Liver (tissue), 3 donors: ENCODE measurements around the gene FAM227B.

Experiments used
- CTCF ChIP-seq: fragments of 150-350 bp; IDR thresholded peaks from 2 replicates; pipeline ENCODE4 v1.5.1; 2017; ENCODE audit warnings: improper control_type of control experiment, low read depth, low read length; ENCODE audit not compliant: missing input control
- GABPA ChIP-seq, 2 donors: IDR thresholded peaks in 1 of 2; conservative IDR thresholded peaks in 1 of 2; 2 replicates each; pipeline ENCODE4 v1.6.1; 2016; ENCODE audit warnings: antibody characterized with exemption in 2 of 2, mild to moderate bottlenecking in 1 of 2, moderate library complexity in 1 of 2
- JUND ChIP-seq, 2 donors: IDR thresholded peaks; 2 replicates each; pipeline ENCODE4 v1.6.1; 2016; ENCODE audit warnings: antibody characterized with exemption in 2 of 2
- MAX ChIP-seq: IDR thresholded peaks from 2 replicates; pipeline ENCODE4 v1.6.1; 2016; ENCODE audit warnings: antibody characterized with exemption
- RAD21 ChIP-seq, 2 donors: IDR thresholded peaks; 2 replicates each; pipeline ENCODE4 v1.6.1; 2016; ENCODE audit warnings: antibody characterized with exemption in 2 of 2, mild to moderate bottlenecking in 2 of 2
- REST ChIP-seq: IDR thresholded peaks from 2 replicates; pipeline ENCODE4 v1.6.1; 2016; ENCODE audit warnings: antibody characterized with exemption, mild to moderate bottlenecking
- RXRA ChIP-seq, 2 donors: IDR thresholded peaks; 2 replicates each; pipeline ENCODE4 v1.6.1; 2017 to 2018; ENCODE audit warnings: antibody characterized with exemption in 2 of 2, mild to moderate bottlenecking in 1 of 2
- SP1 ChIP-seq: IDR thresholded peaks from 2 replicates; pipeline ENCODE4 v1.6.1; 2018; ENCODE audit warnings: antibody characterized with exemption, mild to moderate bottlenecking
- YY1 ChIP-seq: IDR thresholded peaks from 2 replicates; pipeline ENCODE4 v1.6.1; 2016; ENCODE audit warnings: antibody characterized with exemption, mild to moderate bottlenecking
- ZBTB33 ChIP-seq: IDR thresholded peaks from 2 replicates; pipeline ENCODE4 v1.6.1; 2016; ENCODE audit warnings: antibody characterized with exemption
- donor health status: healthy.
- donor health status: healthy.

GRCh38 chr15:49441816-49442215 lies 178.8 kb downstream of the FAM227B start:
- TF ChIP-seq GABPA (IDR thresholded peaks at IDR 0.05 in 1 of 2, conservative IDR thresholded peaks at IDR 0.05 in 1 of 2) (no peak), RXRA (IDR thresholded peaks at IDR 0.05) (no peak), CTCF (no peak), JUND (IDR thresholded peaks at IDR 0.05) (no peak), YY1 (no peak), ZBTB33 (no peak), REST (no peak), MAX (no peak), SP1 (no peak), RAD21 (IDR thresholded peaks at IDR 0.05) (no peak)
